Stimulated activated naive CD4-positive, alpha-beta T cell (primary cell): ENCODE measurements around the gene DENND1C.
"Not testable (repeated sequence)": the region's sequence is repeated elsewhere in the genome, so short reads cannot be mapped to it uniquely, and the experiment has no call there.

Experiments
- DNase-seq, 6 experiments: peaks; one replicate each; lab custom pipeline; 2025; lab: John Stamatoyannopoulos, UW

DENND1C gene

DNA sequence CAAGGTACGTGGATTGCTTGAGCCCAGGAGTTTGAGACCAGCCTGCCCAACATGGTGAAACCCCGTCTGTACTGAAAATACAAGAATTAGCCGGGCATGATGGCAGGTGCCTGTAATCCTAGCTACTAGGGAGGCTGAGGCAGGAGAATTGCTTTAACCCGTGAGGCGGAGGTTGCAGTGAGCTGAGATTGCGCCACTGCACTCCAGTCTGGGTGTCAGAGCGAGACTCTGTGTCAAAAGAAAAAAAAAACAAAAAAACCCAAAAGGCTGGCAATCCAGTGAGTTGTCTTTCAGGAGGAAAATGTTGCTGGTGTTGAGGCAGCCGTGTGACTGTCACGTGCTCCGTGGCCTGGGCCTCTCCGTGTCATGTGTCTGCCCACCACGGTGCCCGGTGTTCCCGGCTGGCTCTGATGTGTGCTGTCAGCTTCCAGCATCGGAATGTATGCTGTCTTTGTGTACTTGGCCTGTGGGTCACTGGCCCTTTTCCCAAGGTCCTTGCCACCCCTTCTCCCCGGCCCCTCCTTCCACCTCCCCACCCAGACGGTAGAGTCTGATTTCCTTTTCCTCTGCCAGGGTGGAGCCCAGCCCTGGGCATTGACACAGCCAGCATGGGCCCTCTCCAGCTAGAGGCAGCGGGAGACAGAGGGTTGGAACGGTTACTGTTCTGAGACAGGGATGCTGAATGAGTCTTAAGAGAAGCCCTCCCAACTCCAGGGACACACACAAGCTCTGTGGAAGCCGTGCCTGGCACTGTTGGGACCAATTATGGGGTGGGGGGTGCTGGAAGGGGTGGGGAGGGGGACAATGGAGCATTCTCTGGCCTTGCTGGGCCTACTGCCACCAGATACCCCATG, 27.8 kb upstream of the DENND1C start:
- no peak for DNase-seq

GRCh38 chr19:6508028-6508771, 26.6 kb upstream of the DENND1C start:
- not testable (repeated sequence) for DNase-seq

DNA sequence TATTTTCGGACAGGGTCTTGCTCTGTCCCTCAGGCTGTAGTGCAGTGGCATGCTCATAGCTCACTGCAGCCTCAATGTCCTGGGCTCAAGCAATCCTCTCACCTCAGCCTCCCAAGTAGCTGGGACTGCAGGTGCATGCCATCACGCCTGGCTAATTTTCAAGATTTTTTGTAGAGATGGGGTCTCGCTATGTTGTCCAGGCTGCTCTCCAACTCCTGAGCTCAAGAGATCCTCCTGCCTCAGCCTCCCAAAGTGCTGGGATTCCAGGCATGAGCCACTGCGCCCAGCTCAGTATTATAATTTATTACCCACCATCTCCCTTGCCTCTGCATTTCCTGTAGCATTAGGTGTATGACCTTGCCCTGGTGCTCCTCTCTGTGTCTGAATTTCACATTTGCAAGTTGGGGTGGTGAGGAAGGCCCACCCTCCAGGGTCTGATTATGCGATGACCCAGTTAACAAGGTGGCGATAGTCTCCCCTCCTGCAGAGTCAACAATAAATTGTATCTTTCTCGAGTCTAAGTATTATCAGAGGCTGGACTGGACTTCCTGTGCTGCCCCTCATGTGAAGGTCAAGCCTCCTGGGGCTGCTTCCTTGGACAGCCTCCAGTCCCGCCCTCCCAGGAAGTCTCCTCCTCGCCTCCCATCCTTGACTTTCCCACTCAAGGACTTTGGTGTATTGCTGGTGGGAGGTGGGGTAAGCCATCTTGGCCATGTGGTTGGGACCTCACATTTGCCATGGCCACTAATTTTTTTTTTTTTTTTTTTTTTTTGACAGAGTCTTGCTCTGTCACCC, 22.0 kb upstream of the DENND1C start:
- no peak for DNase-seq

GRCh38 chr19:6501740-6502648, 20.4 kb upstream of the DENND1C start, which contains the start of gene TUBB4A:
TUBB4A (minus strand) TSS chr19:6502309; CDS start chr19:6502212, 97 bp downstream.
- DNase-seq, result peak in 4 of 6 experiments; percentile 6 to 22 (median 17)

GRCh38 chr19:6500837-6501739, 19.5 kb upstream of the DENND1C start:
- DNase-seq, result no peak

DNA sequence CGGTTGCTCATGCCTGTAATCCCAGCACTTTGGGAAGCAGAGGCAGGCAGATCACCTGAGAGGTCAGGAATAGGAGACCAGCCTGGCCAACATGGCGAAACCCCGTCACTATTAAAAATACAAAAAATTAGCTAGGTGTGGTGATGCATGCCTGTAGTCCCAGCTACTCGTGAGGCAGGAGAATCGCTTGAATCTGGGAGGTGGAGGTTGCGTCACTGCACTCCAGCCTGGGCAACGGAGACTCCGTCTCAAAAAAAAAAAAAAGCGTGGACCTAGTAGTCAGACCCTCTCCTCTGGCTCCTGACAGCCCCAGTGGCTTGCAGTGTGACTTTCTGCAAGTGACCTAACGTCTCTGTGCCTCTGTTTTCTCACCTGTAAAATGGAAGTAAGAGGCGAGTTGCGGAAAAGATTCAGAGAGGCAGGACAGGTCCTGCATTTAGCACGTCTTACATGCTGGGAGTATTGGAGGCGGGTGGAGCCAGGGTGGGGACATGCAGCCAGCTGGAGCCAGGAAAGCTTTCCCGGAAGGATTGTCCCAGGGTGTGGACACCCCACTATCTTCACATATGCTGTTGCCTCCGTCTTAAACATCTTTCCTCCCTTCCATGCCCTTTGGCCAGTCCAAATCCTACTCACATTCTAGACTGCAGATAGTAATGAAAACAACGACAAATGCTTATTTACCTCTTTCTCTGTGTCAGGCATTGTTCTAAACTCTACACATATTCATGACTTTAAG, 17.6 kb upstream of the DENND1C start:
- DNase-seq, result no peak

DNA sequence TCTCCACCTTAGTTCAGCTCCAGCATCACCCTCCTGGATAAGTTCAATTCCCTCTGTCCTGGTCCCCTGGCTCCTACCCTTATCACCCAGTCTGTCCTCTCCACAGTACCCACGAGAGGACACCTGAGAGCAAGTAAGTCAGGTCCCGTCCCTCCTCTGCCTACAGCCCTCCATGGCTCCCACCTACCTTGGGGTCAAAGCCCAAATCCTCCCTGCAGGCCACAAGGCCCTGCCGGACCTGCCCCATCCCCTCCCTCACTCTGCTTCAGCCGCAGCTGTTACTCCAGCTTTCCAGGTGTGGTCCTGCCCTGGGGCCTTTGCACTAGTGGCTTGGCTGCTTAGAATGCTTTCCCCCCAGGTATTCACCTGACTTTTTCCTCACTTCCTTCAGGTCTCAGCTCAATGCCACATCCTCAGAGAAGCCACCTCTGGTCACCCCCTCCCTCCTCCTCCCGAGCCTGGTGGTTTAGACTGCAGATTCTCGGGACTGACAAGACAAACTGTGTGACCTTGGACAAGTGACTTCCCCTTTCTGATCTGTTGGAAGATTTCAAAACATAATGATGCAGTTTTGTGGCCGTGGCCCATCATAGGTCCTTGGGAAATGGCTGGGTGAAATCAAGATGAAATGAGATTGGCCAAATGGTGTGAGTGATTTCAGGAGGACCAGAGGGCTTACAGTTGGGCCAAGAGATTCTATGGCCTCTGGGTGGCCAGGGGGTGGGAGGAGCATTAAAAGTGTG, 16.9 kb upstream of the DENND1C start:
- DNase-seq, result no peak

DNA sequence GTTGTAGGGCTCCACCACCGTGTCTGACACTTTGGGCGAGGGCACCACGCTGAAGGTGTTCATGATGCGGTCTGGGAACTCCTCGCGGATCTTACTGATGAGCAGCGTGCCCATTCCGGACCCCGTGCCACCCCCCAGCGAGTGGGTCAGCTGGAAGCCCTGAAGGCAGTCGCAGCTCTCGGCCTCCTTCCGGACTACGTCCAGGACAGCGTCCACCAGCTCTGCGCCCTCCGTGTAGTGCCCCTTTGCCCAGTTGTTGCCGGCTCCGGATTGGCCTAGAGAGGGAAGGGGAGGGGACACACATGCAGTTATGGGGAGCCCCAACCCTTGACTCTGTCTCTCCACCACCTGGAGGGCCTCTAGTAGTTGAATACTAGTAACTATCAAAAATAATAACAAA, 14.4 kb upstream of the DENND1C start:
- DNase-seq, result no peak

- no peak for DNase-seq
Measured at GRCh38 chr19:6494438-6495036, 12.9 kb upstream of the DENND1C start.

DNA sequence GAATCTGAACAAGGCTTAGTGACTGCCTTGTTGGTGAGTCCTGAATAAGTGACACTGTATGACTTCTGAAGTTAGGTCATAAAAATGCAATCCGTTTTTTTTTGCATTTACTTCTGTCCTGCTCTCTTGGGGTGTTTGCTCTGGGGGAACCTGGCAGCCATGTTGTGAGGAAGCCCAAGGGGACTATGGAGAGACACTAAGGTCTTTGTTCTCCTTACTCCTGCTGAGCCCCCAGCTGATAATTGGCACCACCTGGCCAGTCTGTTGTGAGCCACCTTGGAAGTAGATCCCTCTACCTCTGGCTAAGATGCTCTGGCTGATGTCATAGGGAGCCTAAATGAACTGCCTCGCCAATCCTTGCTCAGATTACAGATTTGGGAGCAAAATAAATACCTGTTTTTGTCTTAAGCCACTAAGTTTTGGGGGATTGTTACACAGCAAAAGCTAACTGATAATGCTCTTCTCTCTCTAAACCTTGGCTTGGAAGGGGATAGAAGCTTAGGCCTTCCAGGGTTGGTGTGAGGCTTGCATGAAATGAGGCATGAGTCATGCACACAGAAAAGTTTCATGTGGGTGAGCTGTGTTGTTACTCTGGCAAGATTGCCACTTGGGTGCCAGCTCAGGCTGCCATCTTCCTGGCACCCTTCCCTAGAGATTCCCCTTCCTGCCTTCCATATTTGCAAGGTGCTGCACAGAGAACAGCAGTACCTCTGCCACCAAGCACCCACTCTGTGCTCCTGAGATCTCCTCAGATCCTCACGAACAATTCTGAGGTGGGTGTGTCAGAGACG, 10.4 kb upstream of the DENND1C start:
- no peak for DNase-seq

- no peak for DNase-seq
Measured at GRCh38 chr19:6490134-6490533, 8.5 kb upstream of the DENND1C start.

DNA sequence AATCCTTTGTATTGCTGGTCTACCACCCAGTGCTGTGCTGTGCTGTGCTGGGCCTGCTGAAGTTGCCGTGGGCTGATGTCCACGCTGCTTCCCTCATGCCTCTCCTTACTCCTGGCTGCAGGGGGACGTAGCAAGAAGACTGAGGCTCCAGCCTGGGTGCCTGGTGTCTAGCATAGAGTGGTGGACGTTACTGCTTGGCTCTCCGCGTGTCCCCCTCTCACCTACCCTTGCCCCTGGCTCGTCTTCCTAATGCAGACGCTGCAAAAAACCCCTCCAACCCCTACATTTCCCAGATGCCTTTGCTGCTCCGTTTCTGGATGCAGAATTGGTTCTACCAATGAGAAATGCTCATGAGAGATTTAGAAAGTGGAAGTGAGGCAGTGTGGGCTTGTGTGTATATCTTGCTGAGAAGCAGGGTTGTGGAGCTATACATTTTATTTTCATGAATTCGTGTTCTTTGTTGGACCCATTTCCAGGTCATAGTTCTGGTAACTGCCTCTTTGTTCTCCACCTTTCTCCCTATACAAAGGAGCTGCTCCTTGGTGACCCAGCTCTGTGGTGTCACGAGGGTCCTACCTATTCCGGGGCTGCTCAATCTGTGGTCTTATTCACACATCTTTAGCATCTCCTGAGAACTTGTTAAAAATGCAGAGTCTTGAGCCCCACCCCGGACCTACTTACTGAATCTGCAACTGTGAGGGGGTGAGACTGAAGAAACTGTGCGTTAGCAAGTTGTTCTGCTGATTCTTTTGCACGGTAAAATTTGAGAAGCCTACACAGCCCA, 7.9 kb upstream of the DENND1C start:
- no peak for DNase-seq

DNA sequence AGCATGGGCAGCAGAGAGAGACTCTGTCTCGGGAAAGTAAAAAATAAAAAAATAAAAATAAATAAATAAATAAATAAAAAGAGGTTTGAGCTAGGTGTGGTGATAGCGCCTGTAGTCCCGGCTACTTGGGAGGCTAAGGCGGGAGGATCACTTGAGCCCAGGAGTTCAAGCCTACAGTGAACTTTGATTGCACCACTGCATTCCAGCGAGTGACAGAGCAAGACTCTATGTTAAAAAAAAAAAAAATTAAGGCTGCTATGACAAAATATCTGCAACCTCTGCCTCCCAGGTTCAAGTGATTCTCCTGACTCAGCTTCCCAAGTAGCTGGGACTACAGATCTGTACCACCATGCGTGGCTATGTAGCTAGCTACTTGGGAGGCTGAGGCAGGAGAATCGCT, 3.2 kb upstream of the DENND1C start:
- DNase-seq, result no peak

DNA sequence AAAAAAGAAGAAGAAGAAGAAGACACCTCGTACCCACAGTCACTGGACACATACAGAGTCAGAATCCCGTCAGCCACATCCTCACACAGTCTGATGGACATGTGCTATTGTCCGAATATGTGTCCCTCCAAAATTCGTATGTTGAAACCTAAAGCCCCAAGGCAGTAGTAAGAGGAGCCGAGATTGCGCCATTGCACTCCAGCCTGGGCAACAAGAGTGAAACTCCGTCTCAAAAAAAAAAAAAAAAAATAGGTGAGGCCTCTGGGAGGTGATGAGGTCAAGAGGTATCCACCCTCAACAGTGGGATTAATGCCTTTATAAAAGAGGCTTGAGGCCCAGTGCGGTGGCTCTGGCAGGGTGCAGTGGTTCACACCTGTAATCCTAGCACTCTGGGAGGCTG, 2.6 kb upstream of the DENND1C start:
- DNase-seq, result no peak

DNA sequence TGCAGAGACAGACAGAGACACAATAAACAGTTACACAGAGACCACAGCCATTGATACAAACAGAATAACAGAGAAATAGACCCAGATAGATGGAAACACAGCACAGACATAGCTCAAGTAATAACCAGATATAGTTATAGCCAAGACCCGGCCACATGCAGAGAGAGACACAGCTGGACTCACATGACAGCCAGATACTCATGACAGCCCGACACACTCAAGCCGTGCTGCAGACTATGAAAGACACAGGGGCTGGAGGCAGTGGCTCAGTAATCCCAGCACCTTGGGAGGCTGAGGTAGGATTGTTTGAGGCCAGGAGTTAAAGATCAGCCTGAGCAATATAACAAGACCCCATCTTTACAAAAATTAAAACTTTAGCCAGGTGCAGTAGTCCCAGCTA, 1.6 kb upstream of the DENND1C start:
- DNase-seq, result no peak

DNA sequence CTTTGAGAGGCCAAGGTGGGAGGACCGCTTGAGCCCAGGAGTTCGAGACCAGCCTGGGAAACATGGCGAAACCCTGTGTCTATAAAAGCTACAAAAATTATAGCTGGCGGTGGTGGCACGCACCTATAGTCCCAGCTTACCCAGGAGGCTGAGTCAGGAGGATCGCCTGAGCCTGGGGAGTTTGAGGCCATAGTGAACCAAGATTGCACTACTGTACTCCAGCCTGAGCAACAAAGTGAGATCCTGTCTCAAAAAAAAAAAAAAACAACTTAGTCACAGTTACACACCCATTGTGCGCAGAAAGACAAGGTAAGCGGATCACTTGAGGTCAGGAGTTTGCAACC, 728 bp upstream of the DENND1C start:
- DNase-seq, result no peak

DNA sequence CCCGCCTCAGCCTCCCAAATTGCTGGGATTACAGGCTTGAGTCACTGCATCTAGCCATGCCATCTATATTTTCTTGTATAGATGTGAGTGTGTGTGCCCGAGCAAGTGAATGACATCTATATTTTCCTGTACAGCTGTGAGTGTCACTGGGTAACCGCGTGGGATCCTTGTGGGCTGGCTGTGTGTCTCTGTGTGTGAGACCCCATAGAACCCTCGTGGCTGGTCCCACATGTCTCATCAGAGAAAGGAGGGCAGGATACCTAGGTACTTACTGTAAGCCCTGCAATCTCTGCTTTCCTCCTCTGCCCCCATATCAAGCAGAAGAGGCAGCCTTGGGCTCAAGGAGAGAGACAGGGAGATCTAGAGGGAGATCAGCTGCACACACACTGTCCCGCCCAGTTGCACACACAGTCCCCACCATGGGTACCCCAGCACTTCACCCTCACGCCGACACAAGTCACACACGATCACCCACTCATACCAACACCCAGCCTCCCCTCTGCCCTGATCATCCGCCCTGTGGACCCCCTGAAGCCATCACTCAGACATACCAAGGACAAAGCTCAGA, 655 bp downstream of the DENND1C start:
- DNase-seq, result no peak
